HG03442 (cell line): ENCODE data around the gene CNEP1R1.

ENCODE experiments used
- ATAC-seq: cut with Tn5 transposase; IDR thresholded peaks from one replicate; pipeline ENCODE4 v1.9.1; 2021; ENCODE audit warnings: mild to moderate bottlenecking, moderate library complexity; ENCODE audit not compliant: unreplicated experiment

CNEP1R1 gene

DNA sequence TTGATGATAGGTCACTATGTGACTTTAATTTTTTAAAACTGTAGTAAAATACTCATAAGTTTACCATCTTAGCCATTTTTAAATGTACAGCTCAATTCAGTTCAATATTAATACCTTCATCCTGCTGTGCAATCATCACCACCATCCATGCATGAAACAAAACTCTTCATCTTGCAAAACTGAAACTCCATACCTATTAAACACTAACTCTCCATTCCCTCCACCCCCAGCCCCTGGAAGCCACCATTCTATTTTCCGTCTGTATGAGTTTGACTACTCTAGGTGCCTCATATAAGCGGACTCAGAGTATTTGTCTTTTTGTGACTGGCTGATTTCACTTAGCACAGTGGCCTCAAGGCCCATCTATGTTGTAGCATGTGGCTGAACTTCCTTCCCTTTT is 9.4 kb upstream of the CNEP1R1 start:
- ATAC-seq, result no peak

DNA sequence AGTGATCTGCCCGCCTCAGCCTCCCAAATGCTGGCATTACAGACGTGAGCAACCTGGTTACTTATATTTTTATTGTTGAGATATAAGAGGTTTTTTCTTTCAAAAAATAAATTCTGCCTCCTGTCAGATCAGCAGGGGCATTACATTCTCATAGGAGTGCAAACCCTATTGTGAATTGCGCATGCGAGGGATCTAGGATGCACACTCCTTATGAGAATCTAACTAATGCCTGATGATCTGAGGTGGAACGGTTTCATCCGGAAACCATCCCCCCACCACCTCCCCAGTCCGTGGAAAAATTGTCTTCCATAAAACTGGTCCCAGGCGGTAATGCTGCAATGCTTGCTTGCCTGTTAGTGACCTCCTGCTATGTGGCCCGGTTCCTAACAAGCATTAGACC is 7.5 kb upstream of the CNEP1R1 start:
- ATAC-seq, result no peak

DNA sequence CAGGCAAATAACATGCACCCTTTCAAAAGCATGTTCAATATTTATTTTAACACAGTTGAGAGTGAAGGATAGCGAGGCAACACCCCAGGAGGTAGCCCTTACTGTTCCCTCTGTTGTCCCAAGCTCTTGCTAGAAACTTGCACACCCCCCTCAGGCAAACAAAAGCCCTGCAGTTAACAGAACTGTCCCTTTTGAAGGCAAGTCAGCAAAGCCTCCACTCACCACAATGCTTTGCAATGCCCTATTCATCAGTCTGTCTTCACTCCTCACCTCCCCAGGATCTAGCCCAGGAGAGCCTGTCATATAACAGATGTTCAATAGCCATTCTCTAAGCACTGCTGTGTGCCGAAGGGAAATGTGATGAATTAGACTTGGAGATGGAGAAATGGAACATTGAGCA is 3.5 kb upstream of the CNEP1R1 start:
- ATAC-seq, result no peak

DNA sequence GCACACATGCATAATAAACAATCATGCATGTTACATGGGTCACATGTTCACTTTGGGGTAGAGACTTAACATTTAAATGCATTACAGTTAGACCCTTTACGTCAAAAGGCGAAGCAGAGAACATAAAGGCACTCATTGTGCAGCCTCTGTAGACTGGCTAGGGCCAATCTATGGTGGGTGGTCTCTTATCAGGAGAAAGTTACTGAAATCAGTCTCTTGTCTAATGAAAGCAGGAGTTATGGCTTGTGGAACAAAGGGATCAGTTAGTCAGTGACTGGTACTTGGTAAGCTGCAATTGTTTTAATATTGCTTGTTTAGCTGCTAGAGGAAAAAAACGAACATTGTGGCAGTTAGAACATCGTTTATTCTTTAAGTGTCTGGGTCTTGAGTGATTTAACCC is 1.4 kb upstream of the CNEP1R1 start:
- no peak for ATAC-seq

DNA sequence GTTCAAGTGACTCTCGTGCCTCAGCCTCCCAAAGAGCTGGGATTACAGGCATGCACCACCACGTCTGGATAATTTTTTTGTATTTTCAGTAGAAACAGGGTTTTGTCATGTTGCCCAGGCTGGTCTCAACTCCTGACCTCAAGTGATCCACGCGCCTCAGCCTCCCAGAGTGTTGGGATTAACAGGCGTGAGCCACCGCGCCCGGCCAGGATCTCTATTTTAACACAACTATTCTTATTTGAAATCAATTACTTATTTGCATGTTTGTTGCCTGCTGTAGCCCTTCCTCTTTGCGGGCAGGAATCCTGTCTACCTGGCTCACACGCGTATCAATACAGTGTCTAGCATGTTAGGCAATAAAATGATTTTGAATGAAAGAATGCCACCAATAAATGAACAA is 818 bp upstream of the CNEP1R1 start:
- ATAC-seq, result no peak

DNA sequence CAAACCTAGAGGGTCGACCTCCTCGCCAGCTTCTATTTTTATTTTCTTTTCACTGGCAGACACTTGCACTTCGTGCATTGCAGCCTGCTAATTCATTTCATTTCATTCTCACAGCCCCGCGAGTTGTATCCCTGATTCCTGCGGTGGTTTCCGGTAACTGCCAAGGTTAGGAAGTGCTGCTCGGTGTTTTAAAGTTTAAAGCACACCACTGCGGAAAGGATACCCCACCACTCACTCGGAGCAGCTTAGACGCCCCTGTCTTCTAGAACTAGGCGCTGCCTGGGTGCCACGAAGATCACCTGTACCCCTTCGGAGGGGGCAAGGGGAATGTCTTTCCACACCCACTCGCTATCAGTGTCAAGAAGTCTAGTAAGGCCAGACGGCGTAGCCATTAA is 509 bp downstream of the CNEP1R1 start:
- ATAC-seq, result peak; percentile 2

DNA sequence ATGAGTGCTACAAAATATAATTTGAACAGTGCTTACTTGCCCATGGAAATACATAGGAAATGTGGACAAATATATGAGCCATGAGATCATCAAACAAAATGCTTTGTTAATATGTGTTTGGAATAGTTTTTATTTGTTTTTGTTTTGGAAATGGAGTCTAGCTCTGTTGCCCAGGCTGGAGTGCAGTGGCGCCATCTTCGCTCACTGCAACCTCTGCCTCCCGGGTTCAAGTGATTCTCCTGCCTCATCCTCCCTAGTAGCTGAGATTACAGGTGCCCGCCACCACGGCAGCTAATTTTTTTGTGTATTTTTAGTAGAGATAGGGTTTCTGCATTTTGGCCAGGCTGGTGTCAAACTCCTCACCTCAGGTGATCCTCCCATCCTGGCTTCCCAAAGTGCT is 2.8 kb downstream of the CNEP1R1 start:
- ATAC-seq, result no peak

DNA sequence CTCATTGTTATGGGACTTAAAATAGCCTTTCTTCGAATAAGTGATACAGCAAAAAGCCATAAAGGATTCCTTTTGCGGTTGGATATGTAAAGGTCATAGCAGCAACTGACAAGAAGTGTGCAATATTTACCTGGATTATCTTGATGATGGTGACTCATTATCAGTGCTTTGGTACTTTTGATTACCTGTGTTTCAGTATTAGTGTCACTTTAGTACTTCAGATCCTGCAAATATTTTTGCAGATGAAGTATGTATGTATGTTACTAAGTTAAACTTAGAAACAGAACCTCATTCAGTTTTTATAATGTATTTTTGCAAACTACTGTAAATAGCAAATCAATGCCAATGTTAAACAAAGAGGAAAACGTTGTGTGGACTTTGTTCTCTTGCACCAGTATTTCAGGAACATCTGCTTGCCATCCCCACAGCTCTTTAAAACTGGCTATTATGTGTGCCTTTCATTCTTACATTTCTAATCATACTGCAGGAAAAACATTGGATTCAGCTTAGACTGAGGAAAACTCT is 10.5 kb downstream of the CNEP1R1 start:
- ATAC-seq, result no peak

DNA sequence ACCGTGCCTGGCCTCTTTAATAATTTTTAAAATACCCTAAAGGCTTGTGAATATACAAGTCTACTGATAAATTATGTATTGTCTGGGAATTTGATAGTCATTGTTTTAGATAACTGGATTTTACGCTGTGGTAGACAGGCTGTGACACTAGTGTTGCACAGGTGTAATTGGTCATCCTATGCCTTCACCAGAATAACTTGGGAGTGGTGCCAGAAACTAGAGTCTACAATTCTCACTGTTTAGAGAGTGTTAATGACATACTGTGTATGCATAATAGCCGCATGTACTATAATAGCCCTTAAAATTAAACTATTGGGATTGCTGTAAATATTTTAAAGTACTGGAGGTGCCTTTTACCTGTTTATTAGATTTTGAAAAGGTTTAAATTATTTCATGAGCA is 11.4 kb downstream of the CNEP1R1 start:
- ATAC-seq, result no peak

DNA sequence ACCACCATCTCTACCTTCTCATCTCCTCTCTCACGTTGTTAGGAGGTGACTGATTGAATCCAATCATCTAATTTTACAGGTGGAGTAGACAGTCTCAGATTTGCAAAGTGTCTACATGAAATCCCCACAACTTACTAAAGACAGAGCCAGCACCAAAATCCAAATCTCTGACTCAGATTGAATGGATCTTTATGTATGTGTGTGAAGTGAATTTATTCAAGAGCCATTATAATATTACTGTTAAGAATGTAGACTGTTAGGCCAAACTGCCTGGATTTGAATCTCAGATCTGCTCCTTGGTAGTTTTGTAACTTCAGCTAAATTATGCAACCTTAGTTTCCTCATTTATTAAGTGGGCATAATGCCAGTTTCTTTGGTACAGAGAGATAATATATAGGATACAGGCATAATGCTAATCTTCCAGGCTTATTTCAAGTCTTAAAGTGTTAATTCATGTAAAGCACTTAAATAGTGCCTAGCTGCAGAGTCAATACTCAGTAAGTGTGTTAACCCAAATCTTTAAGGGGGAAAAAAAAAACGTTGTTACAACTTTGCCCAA is 12.7 kb downstream of the CNEP1R1 start:
- no peak for ATAC-seq

DNA sequence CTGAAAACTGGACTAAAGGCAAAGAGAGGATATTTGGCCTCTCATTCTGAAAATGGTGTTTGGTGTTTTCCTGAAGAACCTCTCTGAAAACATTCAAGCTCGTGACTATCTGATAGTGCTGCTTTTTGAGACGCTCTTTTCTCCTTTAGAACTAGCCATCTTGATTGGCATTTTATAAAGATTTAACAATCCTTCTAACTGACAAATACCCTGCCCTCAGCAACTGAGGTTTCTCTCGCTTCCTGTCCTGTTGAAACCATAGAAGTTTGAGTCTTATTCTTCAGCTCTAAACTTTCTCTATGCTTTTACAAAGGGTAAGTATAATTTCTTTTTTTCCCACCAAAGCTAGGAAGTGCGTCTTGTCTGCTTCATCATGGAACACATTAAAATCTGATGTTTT is 13.3 kb downstream of the CNEP1R1 start:
- ATAC-seq, result no peak

DNA sequence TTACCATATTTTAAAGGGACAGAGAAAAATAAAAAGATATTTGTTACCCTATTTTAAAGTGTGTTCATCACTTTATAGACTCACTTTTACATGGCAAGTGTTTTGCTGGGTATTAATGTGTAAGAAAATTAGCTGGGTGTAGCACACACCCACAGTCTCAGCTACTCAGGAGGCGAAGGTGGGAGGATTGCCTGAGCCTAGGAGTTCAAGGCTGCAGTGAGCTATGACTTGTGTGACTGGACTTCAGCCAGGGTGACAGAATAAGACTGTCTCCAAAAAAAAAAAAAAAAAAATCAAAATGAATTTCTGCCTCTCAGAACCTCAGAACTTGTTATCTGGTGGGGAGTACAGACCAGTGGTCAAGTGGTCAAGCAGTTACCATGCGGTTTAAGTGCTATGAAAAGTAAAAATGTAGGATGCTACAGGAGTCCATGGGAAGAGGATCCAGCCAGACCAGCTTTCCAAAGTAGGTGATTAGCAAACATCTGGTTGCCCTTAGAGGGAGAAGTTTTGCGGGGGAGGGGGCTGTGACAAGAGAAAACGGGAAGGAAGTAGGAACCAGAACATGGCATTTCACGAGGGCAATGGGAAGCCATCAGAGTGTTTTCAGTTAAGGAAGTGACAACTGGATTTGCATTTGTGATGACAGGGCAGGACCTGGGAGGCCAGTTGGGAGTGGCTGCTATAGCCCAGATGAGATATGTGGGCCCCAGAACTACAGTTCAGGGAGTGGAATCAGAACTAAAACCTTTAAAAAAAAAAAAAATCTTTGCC is 13.9 kb downstream of the CNEP1R1 start:
- no peak for ATAC-seq

DNA sequence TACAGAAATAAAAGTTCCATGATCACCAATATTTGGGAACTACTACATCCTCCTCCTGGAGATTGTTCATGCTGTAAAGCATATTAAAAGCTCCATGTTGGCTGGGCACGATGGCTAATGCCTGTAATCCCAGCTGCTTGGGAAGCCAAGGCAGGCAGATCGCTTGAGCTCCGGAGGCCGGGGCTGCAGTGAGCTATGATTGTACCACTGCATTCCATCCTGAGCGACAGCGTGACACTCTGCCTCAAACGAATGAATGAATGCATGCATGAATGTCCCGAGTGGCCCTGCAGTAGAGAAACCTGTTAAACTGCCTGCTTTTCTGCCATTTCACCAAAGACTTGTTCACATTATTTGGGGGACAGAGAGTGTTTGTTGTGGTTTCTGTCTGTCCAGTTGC is 15.0 kb downstream of the CNEP1R1 start:
- no peak for ATAC-seq

DNA sequence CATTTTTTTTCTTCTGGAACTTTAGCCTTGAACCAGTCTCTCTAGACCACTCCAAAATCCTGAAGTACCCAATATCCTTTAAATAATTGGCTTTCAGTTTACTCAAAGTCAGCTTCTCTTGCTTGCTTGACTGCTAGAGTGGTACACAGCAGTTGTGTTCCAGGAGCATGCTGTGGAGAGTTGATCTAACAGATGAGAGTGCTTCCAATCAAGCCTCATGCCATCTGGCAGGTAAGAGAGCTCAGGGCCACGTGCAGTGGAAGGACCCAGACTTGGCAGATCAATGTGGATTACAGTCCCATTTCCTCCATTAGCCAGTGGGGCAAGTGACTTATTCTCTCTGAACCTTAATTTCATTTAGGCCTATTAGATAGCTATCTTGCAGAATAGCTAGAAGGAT is 15.7 kb downstream of the CNEP1R1 start:
- no peak for ATAC-seq

DNA sequence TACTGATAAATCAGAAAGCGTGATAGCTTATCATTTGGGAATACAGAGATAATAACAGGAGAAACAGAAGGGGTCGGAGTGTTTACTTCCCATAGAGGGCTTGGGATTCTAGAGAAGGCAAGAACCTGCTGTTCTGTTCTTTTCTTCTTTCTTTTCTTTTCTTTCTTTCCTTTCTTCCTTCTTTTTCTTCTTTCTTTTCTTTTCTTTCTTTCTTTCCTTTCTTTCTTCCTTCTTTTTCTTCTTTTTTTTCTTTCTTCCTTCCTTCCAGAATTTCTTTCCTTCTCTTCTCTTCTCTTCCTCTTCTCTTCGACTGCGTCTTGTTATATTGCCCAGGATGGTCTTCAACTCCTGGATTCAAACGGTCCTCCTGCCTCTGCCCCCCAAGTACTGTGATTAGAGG is 18.3 kb downstream of the CNEP1R1 start:
- ATAC-seq, result no peak

DNA sequence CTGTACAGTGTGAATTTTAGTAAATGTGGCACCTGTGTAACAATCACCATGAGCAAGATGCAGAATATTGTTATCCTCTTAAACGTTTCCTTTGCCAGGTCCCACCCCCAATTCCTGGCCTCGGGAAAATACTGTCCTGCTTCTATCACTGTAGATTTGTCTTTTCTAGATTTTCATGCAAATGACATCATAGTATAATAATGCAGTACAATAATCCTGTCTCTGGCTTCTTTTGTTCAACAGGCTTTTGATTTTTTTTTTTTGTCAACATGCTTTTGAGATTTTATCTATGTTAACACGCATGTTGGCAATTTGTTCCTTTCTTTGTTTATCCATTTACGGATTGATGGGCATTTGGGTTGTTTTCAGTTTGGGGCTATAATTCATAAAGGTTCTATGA is 20.4 kb downstream of the CNEP1R1 start:
- no peak for ATAC-seq

DNA sequence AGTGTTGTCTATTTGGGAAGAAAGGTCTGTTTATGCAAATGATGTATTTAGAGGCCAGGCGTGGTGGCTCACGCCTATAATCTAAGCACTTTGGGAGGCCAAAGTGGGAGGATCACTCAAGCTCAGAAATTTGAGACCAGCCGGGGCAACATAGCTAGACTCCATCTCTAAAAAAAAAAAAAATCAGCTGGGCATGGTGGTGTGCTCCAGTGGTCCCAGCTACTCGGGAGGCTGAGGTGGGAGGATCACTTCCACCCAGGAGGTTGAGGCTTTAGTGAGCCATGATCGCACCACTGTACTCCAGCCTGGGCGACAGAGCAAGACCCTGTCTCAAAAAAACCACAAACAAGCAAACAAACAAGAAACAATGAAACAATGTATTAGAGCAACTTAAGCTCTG is 21.8 kb downstream of the CNEP1R1 start:
- no peak for ATAC-seq

DNA sequence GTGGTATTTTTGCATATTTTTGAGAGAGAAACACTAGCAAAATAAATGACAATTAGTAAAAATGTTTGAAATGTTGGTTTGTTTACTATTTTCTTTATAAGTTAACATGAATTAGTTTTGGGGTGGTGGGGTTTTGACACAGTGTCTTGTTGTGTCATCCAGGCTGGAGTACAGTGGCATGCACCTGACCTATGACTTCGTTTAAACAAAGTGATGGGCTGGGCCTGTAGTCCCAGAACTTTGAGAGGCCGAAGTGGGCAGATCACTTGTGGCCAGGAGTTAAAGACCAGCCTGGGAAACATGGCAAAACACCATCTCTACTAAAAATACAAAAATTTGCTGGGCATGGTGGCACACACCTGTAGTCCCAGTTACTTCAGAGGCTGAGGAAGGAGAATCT is 22.8 kb downstream of the CNEP1R1 start:
- ATAC-seq, result no peak

DNA sequence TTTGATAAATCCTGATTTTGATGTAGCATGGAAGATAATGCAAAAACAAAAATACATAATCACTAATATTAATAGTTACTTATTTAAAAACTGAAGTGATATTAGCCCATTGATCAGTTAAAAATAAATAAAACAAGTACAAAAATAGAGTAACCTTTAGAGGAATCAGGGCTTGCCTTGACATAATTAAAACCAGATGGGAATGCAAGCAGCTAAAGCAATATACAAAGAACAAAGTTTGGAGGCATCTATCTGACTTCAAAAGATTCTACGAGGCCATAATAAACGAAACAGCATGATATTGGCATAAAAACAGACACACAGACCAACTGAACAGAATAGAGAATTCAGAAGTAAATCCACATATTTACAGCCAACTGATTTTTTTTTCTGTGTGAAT is 25.8 kb downstream of the CNEP1R1 start:
- no peak for ATAC-seq

DNA sequence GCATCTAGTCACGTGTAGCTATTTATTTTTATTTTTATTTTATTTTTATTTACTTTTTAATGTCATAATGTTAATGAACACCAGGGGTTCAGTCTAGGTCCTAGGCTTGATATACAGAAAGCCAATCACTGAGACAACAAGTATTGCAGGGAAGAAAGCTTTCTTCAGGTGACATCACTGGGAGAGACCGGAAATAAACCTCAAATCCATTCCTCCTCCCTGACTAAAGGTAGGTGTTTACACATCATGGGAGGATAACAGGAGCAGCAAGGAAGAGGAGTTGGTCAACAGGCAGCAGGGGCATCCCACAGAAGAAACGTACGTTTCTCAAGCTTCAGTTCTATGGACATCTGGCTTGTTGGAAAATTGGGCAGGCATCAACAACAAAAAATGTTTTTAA is 31.2 kb downstream of the CNEP1R1 start:
- no peak for ATAC-seq

DNA sequence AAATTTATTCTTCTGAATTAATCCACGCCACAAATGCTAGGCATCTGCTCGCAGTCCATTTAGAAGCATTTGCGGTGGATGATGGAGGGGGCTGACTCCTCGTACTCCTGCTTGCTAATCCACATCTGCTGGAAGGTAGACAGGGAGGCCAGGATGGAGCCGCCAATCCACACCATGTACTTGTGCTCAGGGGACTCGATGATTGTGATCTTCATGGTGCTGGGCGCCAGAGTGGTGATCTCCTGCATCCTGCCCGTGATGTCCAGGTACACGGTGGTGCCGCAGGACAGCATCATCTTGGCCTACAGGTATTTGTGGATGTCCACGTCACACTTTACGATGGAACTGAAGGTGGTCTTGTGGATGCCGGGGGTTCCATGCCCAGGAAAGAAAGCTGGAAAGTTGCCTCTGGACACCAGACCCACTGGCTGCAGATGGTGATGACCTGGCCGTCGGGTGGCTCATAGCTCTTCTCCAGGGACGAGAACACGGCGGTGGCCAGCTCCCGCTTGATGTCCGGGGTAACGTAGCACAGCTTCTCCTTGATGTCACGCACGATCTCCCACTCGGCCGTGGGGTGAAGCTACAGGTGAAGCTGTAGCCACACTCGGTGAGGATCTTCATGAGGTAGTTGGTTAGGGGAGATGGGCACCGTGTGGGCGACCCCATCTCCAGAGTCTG is 33.2 kb downstream of the CNEP1R1 start:
- no peak for ATAC-seq

DNA sequence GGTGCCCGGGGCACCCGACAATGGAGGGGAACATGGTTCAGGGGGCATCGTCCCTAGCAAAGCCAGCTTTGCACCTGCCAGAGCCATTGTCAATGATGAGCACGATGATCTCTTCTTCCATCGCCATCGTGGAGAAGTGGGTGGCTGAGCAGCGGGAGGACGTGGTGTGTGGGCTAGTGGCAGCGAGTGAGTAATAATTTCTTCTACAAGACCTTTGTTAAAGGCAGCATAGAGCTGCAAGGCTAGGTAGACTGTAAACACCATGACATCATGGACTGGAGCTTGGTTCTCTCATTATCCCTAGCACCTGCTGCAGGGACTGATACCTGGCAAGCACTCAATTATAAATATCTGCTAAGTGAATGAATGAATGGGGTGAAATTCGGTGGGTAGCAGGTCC is 34.1 kb downstream of the CNEP1R1 start:
- ATAC-seq, result no peak
